HG03457 (cell line): ENCODE measurements around the gene PHLDA3.
"Not testable (repeated sequence)": the region's sequence is repeated elsewhere in the genome, so short reads cannot be mapped to it uniquely, and the experiment has no call there.

Experiments used
- ATAC-seq: cut with Tn5 transposase; IDR thresholded peaks from one replicate; pipeline ENCODE4 v1.9.1; 2021; ENCODE audit warnings: moderate number of reproducible peaks; ENCODE audit not compliant: unreplicated experiment

The PHLDA3 gene

DNA sequence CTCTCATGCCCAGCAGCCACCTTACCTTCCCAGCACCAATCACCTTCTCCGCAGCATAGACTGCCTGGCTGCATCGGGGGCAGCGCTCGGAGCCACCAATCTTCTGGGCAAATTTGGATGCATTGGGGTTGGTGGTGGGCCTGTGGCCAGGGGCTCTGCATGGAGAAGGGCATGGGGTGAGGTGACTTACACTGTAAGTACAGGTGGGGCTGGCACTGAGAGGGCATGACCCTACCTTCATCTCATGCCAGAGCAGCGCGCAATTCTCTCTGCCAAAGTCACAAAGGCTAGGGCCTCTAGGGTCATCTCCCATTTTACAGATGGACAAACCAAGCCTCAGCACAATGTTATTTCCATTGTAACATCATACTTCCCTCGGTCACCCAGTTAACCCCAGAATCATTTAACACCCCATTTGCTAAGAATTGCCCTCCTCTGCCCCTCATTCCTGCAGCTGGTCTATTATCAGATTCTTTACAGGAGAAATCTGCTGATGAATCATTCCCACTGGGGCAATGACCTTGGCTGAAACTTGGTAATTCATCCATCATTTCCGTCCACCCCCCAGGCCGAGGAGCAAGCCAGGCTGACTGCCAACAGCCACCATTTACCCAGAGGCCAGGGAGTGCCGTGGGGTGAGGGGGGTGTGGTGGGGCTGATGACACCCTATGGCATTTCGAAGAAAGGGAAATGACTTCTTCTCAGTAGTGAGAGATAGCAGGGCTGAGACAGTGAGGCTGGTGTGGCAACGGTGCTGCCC, 20.0 kb upstream of the PHLDA3 start:
- no peak for ATAC-seq

DNA sequence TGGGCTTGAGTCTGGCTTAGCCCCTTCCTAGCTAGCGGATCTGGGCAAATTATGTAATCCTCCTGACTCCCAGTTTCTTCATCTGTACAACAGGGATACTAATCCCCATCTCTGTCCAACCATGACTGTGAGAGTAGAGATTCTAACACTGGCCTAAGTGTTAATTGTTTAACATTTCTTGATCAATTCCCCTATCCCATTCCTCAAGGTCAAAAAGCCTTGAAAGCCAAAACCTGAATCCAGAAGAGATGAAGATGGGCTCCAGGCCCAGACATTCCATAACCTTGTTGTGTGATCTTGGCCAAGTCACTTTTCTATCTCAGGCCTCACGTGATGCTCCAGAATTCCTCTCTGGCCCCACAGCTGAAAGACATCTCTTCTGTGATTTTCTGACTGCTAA, 18.8 kb upstream of the PHLDA3 start:
- no peak for ATAC-seq

- ATAC-seq, result no peak
Measured at GRCh38 chr1:201486187-201486586, 17.2 kb upstream of the PHLDA3 start.

DNA sequence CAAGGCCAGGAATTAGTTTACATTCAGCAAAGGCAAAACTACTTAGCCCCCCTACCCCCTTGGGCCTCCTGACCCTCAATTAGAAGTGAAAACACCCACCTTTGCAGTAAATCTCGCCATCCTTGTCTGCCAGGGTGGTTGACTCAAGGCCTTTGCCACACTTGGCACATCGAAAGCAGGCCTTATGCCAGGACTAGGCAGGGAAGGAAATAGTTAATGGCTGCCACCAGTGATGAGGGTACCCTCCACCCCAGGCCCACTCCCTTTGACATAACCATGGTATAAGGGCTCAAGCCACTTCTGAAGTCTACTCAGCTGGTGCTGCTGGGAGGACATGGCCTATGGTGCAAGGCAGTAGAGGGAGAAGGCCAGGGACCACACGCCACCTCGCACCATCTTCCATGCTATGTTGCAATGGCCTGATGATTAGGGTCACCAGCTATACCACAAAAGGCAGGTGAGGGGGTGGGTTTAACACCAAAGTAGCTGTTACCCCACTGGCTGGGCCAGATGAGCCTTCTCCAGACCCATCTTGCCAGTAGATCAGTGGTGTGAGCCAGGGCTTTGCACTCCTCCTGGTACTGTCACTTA, 16.3 kb upstream of the PHLDA3 start:
- ATAC-seq, result no peak

DNA sequence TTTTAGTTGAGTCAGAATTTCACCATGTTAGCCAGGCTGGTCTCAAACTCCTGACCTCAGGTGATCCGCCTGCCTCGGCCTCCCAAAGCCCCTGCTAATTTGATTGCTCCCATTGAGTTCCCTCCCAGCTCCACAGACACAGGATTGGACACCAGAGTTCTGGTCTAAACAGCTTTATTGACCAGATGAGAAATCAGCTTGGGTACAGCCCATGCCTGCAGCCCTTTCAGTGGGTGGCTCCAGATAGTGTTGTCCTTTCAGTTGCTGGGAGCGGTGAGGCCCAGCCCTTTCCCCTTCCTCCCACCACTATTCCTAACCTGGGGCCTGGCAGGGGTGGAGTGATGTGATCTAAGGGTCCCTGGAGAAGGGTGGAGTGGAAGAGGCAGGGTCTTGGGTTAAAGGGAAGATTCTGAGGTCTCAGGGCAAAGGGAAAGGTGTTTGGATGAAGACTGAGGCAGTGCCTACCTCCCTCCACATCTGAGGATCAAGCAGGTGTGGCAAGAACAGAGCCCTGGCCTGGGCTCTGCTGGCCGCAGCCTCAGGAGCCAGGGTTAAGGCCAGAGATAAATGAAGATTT, 14.5 kb upstream of the PHLDA3 start:
- ATAC-seq, result no peak

GRCh38 chr1:201482755-201483154, 13.8 kb upstream of the PHLDA3 start:
- no peak for ATAC-seq

GRCh38 chr1:201481761-201482493, 12.9 kb upstream of the PHLDA3 start:
- peak; percentile 52 for ATAC-seq

GRCh38 chr1:201481004-201481380, 12.0 kb upstream of the PHLDA3 start:
- ATAC-seq, result no peak

GRCh38 chr1:201480231-201481003, 11.4 kb upstream of the PHLDA3 start:
- ATAC-seq, result peak; percentile 49

DNA sequence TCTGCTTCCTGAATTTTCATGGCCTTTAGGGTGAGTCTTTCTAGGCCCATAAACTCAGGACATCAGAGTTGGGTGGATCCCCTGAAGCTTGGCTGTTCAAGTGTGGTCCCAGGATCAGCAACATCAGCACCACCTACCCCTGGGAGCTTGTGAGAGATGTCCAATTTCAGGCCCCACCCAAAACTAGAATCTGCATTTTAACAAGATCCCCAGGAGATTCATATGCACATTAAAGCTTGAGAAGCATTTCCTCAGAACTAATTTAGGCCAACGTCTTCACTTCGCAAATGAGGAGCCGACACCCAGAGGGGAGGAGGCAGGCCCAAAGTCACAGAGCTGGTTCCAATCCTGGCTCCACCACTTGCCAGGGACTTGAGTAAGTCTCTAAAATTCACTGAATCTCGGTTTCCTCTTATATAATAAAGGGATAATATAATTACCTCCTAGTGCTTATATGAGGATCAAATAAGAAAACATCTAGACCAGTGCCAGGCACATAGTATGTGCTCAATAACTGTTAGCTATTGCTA, 10.3 kb upstream of the PHLDA3 start:
- no peak for ATAC-seq

DNA sequence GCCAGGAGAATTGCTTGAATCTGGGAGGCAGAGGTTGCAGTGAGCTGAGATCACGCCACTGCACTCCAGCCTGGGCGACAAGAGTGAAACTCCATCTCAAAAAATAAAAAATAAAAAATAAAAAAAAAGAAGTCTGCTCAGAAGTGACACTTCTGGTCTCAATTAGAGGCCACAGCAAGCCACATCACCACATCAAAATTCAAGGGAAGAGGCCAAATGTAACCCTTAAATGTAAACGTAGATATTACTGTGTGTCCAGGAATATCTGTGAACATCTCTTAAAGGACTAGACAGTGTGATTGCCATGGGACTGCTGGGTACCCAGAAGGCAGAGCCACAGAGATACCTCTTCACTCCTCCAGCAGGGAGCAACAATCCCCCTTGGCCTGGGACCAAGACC, 9.7 kb upstream of the PHLDA3 start:
- not testable (repeated sequence) for ATAC-seq

DNA sequence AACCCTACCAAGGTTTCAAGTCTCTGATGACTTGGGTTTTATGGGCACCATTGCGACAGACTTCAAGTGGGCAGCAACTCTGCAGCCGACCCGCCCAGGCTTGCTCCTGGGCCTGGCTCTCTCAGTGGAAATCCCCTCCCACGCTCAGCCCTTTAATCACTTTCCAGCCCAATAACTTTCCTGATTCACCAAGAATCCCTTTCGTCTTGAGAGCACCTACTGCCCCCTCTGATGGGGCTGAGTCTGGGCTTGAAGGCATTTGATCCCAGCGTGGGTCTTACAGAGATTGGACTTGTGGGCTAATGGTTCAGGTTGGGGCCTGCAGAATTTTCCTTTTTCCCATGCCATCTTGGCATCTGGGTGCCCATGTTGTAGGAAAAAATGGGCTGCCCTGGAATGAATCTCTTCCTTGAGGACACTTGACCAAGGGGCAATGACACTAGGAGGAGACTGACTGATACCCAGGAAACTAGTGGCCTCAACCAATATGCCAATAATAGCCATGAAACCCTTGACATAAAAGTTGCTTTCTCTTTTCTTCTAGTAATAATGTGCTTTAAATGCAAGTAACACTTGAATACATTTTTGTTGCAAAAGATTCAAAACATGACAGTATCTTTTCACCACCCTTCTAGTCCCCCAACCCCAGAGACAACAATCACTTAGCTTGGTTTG, 7.8 kb upstream of the PHLDA3 start:
- no peak for ATAC-seq

DNA sequence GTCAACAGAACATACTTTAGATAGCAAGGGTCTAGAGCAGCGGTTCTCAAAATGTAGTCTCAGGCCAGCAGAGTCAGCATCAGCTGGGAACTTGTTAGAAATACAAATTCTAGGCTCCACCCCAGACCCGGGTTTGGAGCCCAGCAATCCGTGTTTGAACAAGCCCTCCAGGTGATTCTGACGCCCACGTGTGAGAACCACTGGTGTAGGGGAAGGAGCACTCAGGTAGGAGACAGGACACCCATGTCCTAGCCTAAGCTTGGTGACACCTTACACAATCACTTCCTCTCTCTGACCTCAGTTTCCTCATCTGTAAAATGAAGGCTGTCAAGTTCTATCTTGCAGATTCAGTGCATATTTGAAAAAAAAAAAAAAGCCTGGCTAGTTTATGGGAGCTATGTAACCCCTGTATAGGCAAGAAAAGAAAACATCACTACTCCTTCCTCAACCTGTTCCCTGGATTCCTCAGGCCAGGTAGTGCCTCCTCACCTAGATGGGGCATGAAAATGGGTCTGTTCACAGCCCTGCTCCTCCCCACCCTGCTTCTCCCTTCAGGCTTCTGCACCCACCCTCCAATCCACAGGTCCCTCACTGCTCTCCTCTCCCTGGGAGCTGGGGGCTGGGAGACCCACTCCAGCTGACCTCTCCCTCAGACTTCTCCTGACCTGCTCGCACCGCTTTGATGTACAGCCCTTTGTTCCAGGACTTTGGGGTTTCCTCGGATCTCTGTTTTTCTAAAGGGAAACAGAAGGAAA, 7.1 kb upstream of the PHLDA3 start:
- no peak for ATAC-seq

GRCh38 chr1:201475130-201475529, 6.1 kb upstream of the PHLDA3 start:
- no peak for ATAC-seq

- ATAC-seq, result no peak
Measured at GRCh38 chr1:201473296-201473695, 4.3 kb upstream of the PHLDA3 start.

GRCh38 chr1:201472321-201472720, 3.3 kb upstream of the PHLDA3 start:
- not testable (repeated sequence) for ATAC-seq

GRCh38 chr1:201471772-201472171, 2.8 kb upstream of the PHLDA3 start:
- ATAC-seq, result no peak

GRCh38 chr1:201470581-201470980, 1.6 kb upstream of the PHLDA3 start:
- no peak for ATAC-seq

GRCh38 chr1:201469645-201470074, 672 bp upstream of the PHLDA3 start:
- ATAC-seq, result no peak

DNA sequence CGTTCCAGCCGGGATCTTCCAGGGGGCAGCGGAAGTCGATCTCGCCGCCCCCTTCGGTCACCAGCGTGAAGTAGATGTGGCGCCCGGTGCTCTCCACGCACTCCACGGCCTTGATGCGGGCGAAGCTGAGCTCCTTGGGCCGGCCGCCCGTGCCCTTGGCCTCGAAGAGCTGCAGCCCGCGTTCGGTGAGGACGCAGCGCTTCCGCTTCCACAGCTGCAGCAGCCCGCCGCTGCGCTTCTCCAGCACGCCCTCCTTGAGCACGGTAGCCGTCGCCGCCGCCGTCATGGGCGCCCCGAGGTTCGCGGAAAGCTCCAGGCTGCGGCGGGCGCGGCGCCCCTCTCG, 516 bp downstream of the PHLDA3 start:
- peak; percentile 23 for ATAC-seq
